ENCODE measurements around the gene PDZD8. TPM values are rescaled to one million over a fixed set of nuclear protein-coding genes. Genes with fewer than 3 reads are reported as not detected.

The PDZD8 gene
- total RNA-seq, 2 donors from 2014 or later = 53.3 to 60.1 TPM

DNA sequence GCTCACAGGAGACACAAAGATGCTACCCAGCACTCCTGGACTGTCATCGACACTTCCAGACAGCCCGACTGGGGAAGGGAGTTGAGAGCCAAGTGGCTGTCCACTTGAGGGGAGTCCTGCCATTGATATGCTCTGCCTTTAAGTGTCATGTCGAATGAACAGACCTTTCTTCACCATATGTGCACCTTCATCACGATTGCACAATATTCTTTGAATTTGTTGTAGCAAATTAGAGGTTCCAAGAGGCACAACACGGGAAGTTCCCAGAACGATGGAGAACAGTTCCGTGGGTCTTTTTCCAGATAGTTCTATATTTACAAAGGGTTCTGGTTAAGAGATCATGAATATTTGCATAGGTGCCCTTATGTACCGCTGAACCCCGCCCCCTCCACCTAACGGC lies 118.3 kb downstream of the PDZD8 start:
- 84% methylated on average over 7 to 10 of the region's 10 CpGs for WGBS, 2 experiments (ENCODE audit: insufficient coverage in 1 of 2, insufficient read length in 1 of 2)
- no peaks in the 10 kb centered on the region for H3K9me3 Mint-ChIP-seq

DNA sequence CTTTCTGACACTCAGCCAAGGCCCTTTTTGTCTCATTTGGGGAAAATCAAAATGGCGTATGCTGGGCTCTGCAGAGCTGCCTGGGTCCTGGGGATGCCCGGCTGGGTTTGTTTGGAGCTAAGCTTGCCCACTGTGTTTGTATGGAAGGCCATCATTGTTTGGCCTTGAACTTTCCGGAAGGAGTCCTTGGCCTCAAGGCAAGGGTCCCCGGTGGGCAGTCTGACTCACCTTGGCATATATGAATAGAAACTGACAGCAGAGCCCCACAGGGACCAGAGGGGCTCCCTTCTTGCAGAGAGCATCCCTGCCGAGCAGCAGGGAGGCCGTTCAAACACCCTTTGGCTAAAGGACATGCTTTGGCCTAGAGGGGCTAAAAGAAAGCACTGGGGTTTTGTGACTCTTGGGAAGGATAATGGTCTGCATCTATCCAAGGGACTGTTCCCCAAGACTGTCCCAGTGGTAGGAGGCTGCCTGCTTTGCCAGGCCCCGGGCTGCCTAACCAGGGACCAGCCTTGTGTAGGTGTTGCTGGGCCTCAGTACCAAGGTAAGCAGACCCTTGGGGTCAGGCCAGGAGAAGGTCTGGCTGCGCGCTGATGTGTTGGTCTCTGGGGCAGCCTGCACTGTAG lies 119.3 kb downstream of the PDZD8 start:
- Histone ChIP-seq H3K27me3 (ENCODE audit: control insufficient read depth, insufficient read depth, low read length, poor library complexity, severe bottlenecking) (no peaks in the 10 kb centered on the region), H3K4me1 (ENCODE audit: control insufficient read depth, insufficient read depth, low read length) (peaks cover 7% of the 10 kb centered on the region), H3K36me3 (ENCODE audit: control insufficient read depth, insufficient read depth, low read length) (no peaks in the 10 kb centered on the region), H3K27ac (ENCODE audit: low read depth, low read length) (no peak overlapping the region), H3K9me3 (ENCODE audit: control insufficient read depth, low read length) (no peaks in the 10 kb centered on the region), H3K4me3 (ENCODE audit: low read length) (no peak overlapping the region), H3K9ac (ENCODE audit: extremely low read depth, low read length, poor library complexity, severe bottlenecking) (no peak overlapping the region)
- Mint-ChIP-seq H3K27me3 (ENCODE audit: insufficient read depth) (peaks cover 4% of the 10 kb centered on the region), H3K9me3 (no peaks in the 10 kb centered on the region), H3K36me3 (ENCODE audit: low read depth) (no peaks in the 10 kb centered on the region), H3K4me3 (no peak overlapping the region), H3K4me1 (peaks cover 17% of the 10 kb centered on the region), H3K27ac (no peak overlapping the region)
- 96% methylated on average over 6 to 9 of the region's 9 CpGs for WGBS, 2 experiments (ENCODE audit: insufficient coverage in 1 of 2, insufficient read length in 1 of 2)
- no peak for DNase-seq
- TF ChIP-seq, protein P1, sequence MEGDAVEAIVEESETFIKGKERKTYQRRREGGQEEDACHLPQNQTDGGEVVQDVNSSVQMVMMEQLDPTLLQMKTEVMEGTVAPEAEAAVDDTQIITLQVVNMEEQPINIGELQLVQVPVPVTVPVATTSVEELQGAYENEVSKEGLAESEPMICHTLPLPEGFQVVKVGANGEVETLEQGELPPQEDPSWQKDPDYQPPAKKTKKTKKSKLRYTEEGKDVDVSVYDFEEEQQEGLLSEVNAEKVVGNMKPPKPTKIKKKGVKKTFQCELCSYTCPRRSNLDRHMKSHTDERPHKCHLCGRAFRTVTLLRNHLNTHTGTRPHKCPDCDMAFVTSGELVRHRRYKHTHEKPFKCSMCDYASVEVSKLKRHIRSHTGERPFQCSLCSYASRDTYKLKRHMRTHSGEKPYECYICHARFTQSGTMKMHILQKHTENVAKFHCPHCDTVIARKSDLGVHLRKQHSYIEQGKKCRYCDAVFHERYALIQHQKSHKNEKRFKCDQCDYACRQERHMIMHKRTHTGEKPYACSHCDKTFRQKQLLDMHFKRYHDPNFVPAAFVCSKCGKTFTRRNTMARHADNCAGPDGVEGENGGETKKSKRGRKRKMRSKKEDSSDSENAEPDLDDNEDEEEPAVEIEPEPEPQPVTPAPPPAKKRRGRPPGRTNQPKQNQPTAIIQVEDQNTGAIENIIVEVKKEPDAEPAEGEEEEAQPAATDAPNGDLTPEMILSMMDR (conservative IDR thresholded peaks at IDR 0.05) = no peak

More for the DNA sequence above, 118.3 kb downstream of the PDZD8 start:
- DNase-seq = no peak
- TF ChIP-seq, protein P1 (conservative IDR thresholded peaks at IDR 0.05) = no peak
- H3K4me1 ChIP-seq (ENCODE audit: control insufficient read depth, insufficient read depth, low read length) = peaks cover 7% of the 10 kb centered on the region
- Mint-ChIP-seq H3K4me1 (peaks cover 17% of the 10 kb centered on the region), H3K36me3 (ENCODE audit: low read depth) (no peaks in the 10 kb centered on the region), H3K27ac (no peak overlapping the region), H3K4me3 (no peak overlapping the region), H3K27me3 (ENCODE audit: insufficient read depth) (peaks cover 4% of the 10 kb centered on the region)
- no peak overlapping the region for H3K27ac ChIP-seq (ENCODE audit: low read depth, low read length)
- no peak overlapping the region for H3K4me3 ChIP-seq (ENCODE audit: low read length)
- no peak overlapping the region for H3K9ac ChIP-seq (ENCODE audit: extremely low read depth, low read length, poor library complexity, severe bottlenecking)
- no peaks in the 10 kb centered on the region for H3K36me3 ChIP-seq (ENCODE audit: control insufficient read depth, insufficient read depth, low read length)
- H3K27me3 ChIP-seq (ENCODE audit: control insufficient read depth, insufficient read depth, low read length, poor library complexity, severe bottlenecking) = no peaks in the 10 kb centered on the region
- H3K9me3 ChIP-seq (ENCODE audit: control insufficient read depth, low read length) = no peaks in the 10 kb centered on the region

DNA sequence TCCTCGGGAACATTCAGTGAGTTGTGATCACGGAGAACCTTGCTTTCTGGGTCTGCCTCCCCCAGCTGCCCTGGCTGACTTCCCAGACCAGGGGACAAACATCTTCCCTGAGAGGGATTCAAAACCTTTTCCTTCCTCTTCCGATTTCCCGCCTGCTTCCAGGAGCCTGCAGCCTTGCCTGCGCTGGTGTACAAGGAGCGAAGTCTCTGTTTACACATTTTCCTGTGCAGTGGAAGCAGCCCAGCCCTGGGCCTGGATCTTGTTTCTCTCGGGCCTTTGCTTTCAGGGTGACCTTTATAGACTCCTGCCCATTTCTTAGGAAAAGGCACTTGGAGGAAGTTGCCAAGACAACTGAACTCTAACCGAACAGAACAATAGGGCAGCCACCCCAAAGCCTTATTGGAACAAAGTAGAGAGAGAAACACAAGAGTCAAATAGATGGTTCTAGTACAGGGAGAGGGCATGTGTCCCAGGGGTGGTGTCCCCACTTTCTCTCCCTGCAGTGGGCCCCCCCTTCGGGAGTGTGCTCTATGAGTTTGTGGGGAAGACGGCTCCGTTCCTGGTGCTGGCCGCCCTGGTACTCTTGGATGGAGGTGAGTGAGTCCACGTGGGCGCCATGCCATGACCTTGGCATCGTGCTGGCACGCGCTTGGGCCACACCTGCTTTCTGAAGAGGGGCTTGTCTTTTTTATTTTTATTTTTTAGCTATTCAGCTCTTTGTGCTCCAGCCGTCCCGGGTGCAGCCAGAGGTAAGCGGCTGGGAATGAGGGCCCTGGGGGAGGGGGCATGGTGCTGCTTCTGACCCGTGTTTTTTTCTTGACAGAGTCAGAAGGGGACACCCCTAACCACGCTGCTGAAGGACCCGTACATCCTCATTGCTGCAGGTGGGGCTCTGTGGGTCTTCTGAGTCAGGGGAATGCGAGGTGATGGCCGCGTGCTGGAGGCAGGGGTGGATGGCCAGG lies 120.2 kb downstream of the PDZD8 start:
- 90% methylated on average over 4 to 26 of the region's 26 CpGs for WGBS, 2 experiments (ENCODE audit: insufficient coverage in 1 of 2, insufficient read length in 1 of 2)
- TF ChIP-seq, protein P1 (conservative IDR thresholded peaks at IDR 0.05) = no peak
- no peaks in the 10 kb centered on the region for H3K36me3 Mint-ChIP-seq (ENCODE audit: low read depth)
- Histone ChIP-seq H3K4me3 (ENCODE audit: low read length) (no peak overlapping the region), H3K36me3 (ENCODE audit: control insufficient read depth, insufficient read depth, low read length) (no peaks in the 10 kb centered on the region), H3K4me1 (ENCODE audit: control insufficient read depth, insufficient read depth, low read length) (no peaks in the 10 kb centered on the region), H3K9ac (ENCODE audit: extremely low read depth, low read length, poor library complexity, severe bottlenecking) (no peak overlapping the region), H3K9me3 (ENCODE audit: control insufficient read depth, low read length) (no peaks in the 10 kb centered on the region), H3K27ac (ENCODE audit: low read depth, low read length) (no peak overlapping the region), H3K27me3 (ENCODE audit: control insufficient read depth, insufficient read depth, low read length, poor library complexity, severe bottlenecking) (no peaks in the 10 kb centered on the region)
- no peak overlapping the region for H3K4me3 Mint-ChIP-seq
- DNase-seq = no peak
- no peaks in the 10 kb centered on the region for H3K9me3 Mint-ChIP-seq
- H3K27ac Mint-ChIP-seq = no peak overlapping the region
- peaks cover 10% of the 10 kb centered on the region for H3K4me1 Mint-ChIP-seq
- peaks cover 4% of the 10 kb centered on the region for H3K27me3 Mint-ChIP-seq (ENCODE audit: insufficient read depth)

All from endodermal cell (in vitro differentiated cells).